COLO668 (cell line): Measurements from ENCODE around the gene SETD1A.
A peak's percentile ranks its signal among the peaks of the same experiment; 100 is the strongest.
"Not testable (repeated sequence)": the region's sequence is repeated elsewhere in the genome, so short reads cannot be mapped to it uniquely, and the experiment has no call there.

Experiments used
- DNase-seq: peaks from one replicate; lab custom pipeline; 2025; ENCODE audit not compliant: unreplicated experiment; lab: John Stamatoyannopoulos, UW

Gene SETD1A

GRCh38 chr16:31013292-31013691, 55.7 kb downstream of the SETD1A start:
- DNase-seq = not testable (repeated sequence)

GRCh38 chr16:31016018-31016417, 58.5 kb downstream of the SETD1A start:
- DNase-seq = no peak

DNA sequence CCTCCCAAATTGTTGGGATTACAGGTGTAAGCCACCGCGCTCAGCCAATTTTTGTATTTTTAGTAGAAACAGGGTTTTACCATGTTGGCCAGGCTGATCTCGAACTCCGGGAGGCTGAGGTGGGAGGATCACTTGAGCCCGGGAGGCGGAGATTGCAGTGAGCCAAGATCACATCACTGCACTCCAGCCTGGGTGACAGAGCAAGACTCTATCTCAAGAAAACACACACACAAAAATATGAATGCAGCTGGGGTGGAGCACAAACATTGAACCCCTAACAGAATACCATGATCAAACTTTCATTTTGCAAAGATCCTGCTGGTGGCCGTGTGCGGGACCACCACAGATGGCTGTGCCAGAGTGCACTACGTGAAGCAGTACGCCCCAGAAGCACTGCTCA, 60.2 kb downstream of the SETD1A start:
- DNase-seq = not testable (repeated sequence)

GRCh38 chr16:31020536-31020935, 63.0 kb downstream of the SETD1A start:
- DNase-seq = no peak

DNA sequence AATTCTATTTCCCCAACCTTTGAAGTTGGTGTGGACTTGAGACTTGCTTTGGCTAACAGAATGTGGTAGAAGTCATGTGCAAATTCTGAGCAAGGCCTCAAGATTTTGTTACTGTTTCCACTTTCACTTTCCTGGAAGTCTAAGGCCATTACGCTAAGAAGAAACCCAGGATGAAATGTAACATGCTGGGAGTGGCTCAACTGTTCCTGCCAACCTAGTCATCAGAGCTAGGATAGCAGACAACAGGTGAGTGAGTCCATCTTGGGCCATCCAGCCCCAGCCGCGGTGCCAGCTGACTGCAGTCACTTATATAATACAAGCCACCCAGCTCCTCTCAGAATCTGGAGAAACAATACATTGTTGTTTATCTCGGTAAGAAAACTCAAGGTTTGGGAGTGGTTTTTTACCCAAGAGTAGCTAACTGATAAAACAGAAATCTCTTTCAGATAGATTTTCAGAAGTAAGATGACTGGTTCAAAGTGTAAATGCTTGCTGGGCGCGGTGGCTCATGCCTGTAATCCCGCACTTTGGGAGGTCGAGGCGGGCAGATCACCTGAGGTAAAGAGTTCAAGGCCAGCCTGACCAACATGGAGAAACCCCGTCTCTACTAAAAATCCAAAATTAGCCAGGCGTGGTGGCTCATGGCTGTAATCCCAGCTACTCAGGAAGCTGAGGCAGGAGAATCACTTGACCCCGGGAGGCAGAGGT, 65.1 kb downstream of the SETD1A start:
- no peak for DNase-seq

DNA sequence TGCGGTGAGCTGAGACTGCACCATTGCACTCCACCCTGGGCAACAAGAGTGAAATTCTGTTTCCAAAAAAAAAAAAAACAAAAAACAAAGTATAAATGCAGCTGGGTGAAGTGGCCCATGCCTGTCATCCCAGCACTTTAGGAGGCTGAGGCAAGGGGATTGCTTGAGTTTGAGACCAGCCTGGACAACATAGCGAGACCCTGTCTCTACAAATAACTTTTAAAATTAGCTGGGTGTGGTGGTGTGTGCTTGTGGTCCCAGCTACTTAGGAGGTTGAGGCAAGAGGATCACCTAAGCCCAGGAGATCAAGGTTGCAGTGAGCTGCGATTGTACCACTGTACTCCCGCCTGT, 65.7 kb downstream of the SETD1A start:
- no peak for DNase-seq

DNA sequence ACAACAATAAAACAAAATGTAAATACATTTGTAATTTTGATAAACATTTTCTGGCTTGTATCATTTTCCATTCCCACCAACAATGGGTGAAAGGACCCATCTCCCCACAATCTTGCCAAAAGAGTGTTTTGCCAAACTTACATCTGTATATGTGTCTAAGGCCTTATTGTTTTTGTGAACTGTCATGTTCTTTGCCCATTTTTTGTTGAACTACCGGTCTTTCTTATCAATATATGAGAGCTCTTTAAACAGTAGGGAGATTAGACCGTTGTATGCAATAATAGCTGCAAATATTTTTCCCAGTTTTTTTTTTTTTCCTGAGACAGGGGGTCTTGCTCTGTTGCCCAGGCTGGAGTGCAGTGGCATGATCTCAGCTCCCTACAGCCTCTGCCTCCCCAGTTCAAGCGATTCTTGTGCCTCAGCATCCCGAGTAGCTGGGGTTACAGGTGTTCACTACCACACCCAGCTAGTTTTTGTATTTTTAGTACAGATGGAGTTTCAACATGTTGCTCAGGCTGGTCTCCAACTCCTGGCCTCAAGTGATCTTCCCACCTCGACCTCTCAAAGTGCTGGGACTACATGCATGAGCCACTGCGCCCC, 66.2 kb downstream of the SETD1A start:
- DNase-seq = no peak

DNA sequence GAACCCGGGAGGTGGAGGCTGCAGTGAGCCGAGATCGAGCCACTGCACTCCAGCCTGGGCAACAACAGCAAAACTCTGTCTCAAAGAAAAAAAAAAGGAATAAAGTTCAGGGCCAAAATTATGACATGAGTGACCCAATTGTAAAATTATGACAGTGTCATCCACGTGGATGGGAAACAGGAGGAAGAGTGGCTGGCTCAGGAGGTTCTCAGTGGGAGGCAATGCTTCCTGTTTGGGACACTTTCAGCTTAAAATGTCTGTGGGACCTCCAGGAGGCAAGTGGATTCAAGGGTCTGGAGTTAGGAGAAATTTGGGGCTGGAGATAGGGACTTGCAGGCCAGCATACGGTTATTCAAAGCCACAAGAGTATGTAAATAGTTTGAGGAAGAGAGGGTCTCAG, 67.8 kb downstream of the SETD1A start:
- DNase-seq = no peak

GRCh38 chr16:31029272-31029671, 71.7 kb downstream of the SETD1A start:
- no peak for DNase-seq

- no peak for DNase-seq
Observed at GRCh38 chr16:31031276-31031675, 73.7 kb downstream of the SETD1A start.

- DNase-seq = peak; percentile 96
Observed at GRCh38 chr16:31032736-31033708, 75.5 kb downstream of the SETD1A start, which contains the start of gene STX4. Gene STX4 (plus strand): TSS chr16:31033558. CDS start chr16:31033806, 248 bp downstream.

DNA sequence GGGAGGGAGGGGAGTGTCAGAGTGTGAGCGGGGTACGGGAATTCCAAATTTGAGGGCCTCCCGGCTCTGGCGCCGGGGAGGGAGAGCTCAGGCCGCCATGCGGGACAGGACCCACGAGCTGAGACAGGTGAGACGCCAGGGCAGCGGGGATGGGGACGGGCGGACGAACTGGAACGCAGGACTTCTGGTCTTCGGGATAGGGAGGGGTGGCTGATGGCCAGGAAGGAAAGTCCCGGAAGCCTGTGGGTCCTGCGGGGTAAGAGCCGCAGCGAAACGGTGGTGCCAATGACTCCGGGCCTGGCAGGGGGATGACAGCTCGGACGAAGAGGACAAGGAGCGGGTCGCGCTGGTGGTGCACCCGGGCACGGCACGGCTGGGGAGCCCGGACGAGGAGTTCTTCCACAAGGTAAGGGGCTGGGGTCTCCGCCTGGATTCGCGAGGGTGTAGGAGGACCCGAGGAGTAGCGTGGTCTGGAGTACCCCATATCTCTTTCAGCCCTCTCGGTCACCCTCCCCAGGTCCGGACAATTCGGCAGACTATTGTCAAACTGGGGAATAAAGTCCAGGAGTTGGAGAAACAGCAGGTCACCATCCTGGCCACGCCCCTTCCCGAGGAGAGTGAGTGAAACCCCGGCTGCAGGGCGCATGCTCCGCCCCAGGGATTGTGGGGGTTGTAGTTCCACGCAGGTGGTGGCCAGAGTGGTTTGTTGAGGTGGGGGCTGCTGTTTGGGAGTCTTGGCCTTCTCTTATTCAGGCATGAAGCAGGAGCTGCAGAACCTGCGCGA, 76.3 kb downstream of the SETD1A start:
- peak; percentile 87 for DNase-seq
